Measurements from ENCODE around the gene AMBRA1.

GRCh38 chr11:46382646-46383403 lies 211.0 kb downstream of the AMBRA1 start:
- TF ChIP-seq CTCF (IDR thresholded peaks at IDR 0.05) = peak in 1 of 6 experiments; percentile 37
- TF ChIP-seq POLR2A (IDR thresholded peaks at IDR 0.05) = no peak
